Measurements from ENCODE around the gene CMSS1.

GRCh38 chr3:100185847-100186246 lies 368.2 kb downstream of the CMSS1 start:
- TF ChIP-seq REST (IDR thresholded peaks at IDR 0.05; ENCODE audit: insufficient read depth in 1 of 2, low read depth in 2 of 2, low read length in 2 of 2) (no peak), POLR2AphosphoS5 (IDR thresholded peaks at IDR 0.05; ENCODE audit: low read depth, low read length) (no peak), SIN3A (IDR thresholded peaks at IDR 0.05; ENCODE audit: borderline replicate concordance, insufficient read depth, low read length) (no peak), TAF1 (IDR thresholded peaks at IDR 0.05; ENCODE audit: borderline replicate concordance, insufficient read depth, low read length) (no peak), FOXP2 (optimal IDR thresholded peaks at IDR 0.05; ENCODE audit: borderline replicate concordance, extremely low read depth, extremely low read length, insufficient read depth) (no peak)
